HepG2 (cell line): Measurements from ENCODE around the gene SNX19.

Source experiments
- CTCF ChIP-seq: sonication (generic); formaldehyde crosslinking; IDR thresholded peaks from 2 replicates; pipeline ENCODE4 v1.5.0; 2020; ENCODE audit warnings: mild to moderate bottlenecking, missing genetic modification reagents, moderate library complexity
- DRAP1 ChIP-seq: IDR thresholded peaks from 2 replicates; pipeline ENCODE4 v1.6.1; 2016; ENCODE audit warnings: missing genetic modification reagents, missing compliant biosample characterization
- KLF13 ChIP-seq: sonication (generic); formaldehyde crosslinking; IDR thresholded peaks from 2 replicates; pipeline ENCODE4 v1.4.0; 2020; ENCODE audit warnings: mild to moderate bottlenecking, missing genetic modification reagents
- MED13 ChIP-seq: sonication (generic); formaldehyde crosslinking; IDR thresholded peaks from 2 replicates; pipeline ENCODE4 v1.5.0; 2020; ENCODE audit warnings: missing genetic modification reagents
- MZF1 ChIP-seq: sonication (generic); formaldehyde crosslinking; IDR thresholded peaks from 2 replicates; pipeline ENCODE4 v1.8.1; 2023; ENCODE audit warnings: mild to moderate bottlenecking, missing genetic modification reagents, borderline replicate concordance
- POLR2A ChIP-seq, 2 experiments: IDR thresholded peaks; 2 replicates each; pipeline ENCODE4 v1.6.1; 2011; ENCODE audit warnings: low read depth in 2 of 2, low read length in 2 of 2, mild to moderate bottlenecking in 1 of 2, moderate library complexity in 1 of 2; ENCODE audit not compliant: insufficient read depth in 1 of 2
- ZBTB38 ChIP-seq: sonication (generic); formaldehyde crosslinking; IDR thresholded peaks from 2 replicates; pipeline ENCODE4 v1.5.1; 2020; ENCODE audit warnings: mild to moderate bottlenecking, missing genetic modification reagents
- ZBTB49 ChIP-seq: sonication (generic); formaldehyde crosslinking; IDR thresholded peaks from 2 replicates; pipeline ENCODE4 v1.4.0; 2020; ENCODE audit warnings: missing genetic modification reagents, borderline replicate concordance
- ZNF333 ChIP-seq: sonication (generic); formaldehyde crosslinking; IDR thresholded peaks from 2 replicates; pipeline ENCODE4 v1.4.0; 2020; ENCODE audit warnings: mild to moderate bottlenecking, missing genetic modification reagents, borderline replicate concordance
- TF ChIP-seq, protein P1 (sequence below), 2 experiments: fragments of 450-650 bp in 1 of 2; sonication (generic) in 1 of 2; formaldehyde crosslinking; IDR thresholded peaks; 2 replicates each; pipeline versions ENCODE4 v1.5.0 to v1.8.0; 2020 to 2022; ENCODE audit warnings: mild to moderate bottlenecking in 1 of 2, missing genetic modification reagents in 1 of 2

DNA sequence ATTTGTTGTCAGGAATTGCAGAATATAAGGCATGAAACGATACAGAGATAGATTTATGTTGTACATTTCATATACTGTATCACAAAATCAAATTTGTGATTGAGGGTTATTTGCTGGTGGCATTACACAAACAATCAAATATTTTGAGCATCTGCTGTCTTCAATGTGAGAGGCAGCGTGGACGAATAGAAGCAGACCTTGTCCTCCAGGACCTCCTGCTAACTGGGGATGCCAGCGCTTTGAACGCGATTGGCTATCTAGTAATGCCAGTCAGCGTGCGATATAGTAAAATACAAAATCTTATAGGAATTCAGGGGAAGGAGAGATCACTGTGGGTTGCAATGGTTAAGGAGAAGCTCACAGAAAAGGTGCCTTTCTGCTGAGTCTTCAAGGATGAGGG is 631 bp upstream of the SNX19 start:
- no peak for TF ChIP-seq KLF13 (CRISPR knock-in tag)
- no peak for TF ChIP-seq ZNF333 (CRISPR knock-in tag)
- TF ChIP-seq MED13 (CRISPR knock-in tag), result no peak
- TF ChIP-seq ZBTB38 (CRISPR knock-in tag), result no peak
- TF ChIP-seq CTCF (CRISPR knock-in tag), result no peak
- TF ChIP-seq, protein P1, sequence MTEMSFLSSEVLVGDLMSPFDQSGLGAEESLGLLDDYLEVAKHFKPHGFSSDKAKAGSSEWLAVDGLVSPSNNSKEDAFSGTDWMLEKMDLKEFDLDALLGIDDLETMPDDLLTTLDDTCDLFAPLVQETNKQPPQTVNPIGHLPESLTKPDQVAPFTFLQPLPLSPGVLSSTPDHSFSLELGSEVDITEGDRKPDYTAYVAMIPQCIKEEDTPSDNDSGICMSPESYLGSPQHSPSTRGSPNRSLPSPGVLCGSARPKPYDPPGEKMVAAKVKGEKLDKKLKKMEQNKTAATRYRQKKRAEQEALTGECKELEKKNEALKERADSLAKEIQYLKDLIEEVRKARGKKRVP (CRISPR knock-in tag; IDR thresholded peaks at IDR 0.05), result no peak
- TF ChIP-seq POLR2A (IDR thresholded peaks at IDR 0.05; ENCODE audit: insufficient read depth in 1 of 2, low read depth in 2 of 2, low read length in 2 of 2), result no peak
- no peak for TF ChIP-seq DRAP1
- no peak for TF ChIP-seq MZF1 (CRISPR knock-in tag)
- TF ChIP-seq ZBTB49 (CRISPR knock-in tag), result no peak
